Measurements from ENCODE around the gene CX3CL1.
"Not testable (repeated sequence)": the region's sequence is repeated elsewhere in the genome, so short reads cannot be mapped to it uniquely, and the experiment has no call there.

CX3CL1 gene

GRCh38 chr16:57372372-57373116 lies at the start of gene CX3CL1:
CX3CL1 (plus strand) TSS chr16:57372490; CDS start chr16:57372569, 79 bp downstream.
- no peak for DNase-seq (ENCODE audit: low read depth in 2 of 2)

DNA sequence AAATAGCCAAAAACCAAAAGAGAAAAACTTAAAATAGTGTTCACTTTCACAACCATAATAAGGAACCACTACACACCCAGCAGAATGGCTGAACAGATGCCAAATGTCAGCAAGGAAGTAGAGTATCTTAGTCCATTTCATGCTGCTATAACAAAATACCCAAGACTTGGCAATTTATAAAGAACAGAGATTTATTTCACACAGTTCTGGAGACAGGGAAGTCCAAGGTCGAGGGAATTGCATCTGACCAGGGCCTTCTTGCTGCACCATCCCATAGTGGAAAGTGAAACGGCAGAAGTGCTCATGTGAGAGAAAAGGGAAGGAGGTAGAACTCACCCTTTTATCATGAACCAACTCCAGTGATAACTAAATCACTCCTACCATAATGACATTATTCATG lies 47.5 kb upstream of the CX3CL1 start:
- no peak for DNase-seq (ENCODE audit: low read depth in 2 of 2)

GRCh38 chr16:57325458-57325857 lies 46.8 kb upstream of the CX3CL1 start:
- no peak for DNase-seq (ENCODE audit: low read depth in 2 of 2)

DNA sequence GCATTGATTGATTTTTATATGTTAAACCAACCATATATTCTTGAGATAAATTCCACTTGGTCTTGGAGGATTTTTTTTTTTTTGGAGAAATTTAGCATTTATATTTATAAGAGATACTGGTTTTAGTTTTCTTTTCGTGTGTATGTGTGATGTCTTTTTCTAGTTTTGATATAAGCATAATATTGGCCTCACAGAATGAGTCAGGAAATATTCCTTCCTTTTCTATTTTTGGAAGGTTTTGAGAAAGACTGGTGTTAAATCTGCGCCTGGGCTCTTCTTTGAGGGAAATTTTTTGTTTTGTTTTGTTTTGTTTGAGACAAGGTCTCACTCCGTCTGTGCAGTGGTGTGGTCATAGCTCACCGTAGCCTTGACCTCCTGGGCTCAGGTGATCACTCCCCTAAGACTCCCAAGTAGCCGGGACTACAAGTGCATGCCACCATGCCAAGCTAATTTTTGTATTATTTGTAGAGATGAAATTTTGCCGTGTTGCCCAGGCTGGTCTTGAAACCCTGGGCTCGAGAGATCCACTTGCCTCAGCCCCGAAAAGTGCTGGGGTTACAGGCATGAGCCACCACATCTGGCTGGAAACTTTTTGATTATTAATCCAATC lies 42.5 kb upstream of the CX3CL1 start:
- DNase-seq (ENCODE audit: low read depth in 2 of 2) = no peak

GRCh38 chr16:57331355-57331754 lies 40.9 kb upstream of the CX3CL1 start:
- no peak for DNase-seq (ENCODE audit: low read depth in 2 of 2)

DNA sequence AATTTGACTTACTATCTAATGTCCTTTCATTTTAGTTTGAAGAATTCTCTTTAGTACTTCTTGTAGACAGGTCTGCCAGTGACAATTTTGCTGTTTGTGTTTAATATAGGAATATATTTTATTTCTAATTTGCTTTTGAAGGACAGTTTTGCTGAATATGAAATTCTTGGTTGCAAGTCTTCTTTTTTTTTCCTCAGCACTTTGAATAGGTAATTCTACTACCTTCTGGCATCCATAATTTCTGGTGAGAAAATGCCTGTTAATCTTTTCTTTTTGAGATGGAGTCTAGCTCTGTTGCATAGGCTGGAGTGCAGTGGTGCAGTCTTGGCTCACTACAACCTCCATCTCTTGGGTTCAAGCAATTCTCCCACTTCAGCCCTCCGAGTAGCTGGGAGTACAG lies 38.9 kb upstream of the CX3CL1 start:
- no peak for DNase-seq (ENCODE audit: low read depth in 2 of 2)

DNA sequence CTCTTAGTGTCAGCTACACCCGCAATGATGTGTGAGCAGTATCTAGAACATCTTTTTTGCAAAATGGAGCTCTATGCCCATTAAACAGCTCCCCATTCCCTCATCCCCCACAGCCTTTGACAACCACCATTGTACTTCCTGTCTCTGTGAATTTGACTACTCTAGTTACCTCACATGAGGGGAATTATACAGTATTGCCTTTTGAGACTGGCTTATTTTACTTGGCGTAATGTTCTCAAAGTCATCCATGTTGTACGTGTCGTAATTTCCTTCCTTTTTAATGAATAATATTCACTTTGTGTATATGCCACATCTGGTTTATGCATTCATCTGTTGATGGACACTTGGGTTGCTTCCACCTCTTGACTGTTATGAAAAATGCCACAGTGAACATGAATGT lies 36.9 kb upstream of the CX3CL1 start:
- no peak for DNase-seq (ENCODE audit: low read depth in 2 of 2)

GRCh38 chr16:57341062-57341440 lies 31.2 kb upstream of the CX3CL1 start:
- no peak for DNase-seq (ENCODE audit: low read depth in 2 of 2)

DNA sequence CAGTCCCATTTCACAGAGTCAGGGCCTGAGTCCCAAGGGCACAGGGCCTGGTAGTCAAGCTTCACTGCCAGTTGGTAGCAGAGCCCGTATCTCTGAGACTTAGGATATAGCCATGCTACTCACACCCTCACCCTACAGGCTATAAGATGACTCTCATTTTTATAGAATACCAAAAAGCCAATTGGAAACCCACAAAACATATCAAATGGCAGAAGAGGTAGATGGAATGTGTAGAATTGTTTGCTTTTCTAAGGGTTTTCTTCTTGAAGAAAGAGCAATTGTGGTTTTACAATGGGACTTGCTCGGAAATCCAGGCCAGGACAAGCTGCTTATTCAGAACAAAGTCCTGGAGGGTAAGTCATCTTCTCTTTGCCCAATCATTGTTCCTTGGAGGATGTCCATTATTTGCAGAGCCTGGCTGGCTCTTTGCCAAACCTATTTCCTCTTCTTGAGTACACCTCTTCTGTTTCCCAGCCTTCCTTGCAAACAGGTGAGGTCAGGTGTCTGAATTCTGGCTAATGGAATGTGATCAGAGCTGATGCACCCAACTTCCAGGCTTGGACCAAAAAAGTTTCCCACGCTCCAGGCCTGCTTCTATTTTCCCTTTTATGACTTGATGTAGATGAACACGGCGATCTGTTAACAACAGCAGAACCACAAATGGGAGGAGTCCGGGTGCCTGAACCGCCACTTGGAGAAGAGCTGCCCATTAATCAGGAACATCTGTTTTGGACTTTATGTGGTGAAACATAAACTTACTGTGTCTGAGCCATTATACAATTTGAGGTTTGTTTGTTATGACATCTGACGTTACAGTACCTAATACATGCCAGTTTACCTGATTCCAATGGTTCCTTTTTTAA lies 30.6 kb upstream of the CX3CL1 start:
- DNase-seq (ENCODE audit: low read depth in 2 of 2) = no peak

DNA sequence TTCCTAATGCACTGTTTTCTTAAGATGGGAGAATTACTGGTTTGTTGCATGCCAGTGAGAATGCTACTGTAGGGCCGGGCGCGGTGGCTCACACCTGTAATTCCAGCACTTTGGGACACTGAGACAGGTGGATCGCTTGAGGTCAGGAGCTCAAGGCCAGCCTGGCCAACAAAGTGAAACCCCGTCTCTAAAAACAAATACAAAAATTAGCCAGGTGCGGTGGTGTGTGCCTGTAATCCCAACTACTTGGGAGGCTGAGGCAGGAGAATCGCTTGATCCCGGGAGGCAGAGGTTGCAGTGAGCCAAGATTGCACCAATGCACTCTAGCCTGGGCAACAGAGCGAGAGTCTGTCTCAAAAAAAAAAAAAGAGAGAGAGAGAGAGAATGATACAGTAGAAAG lies 29.7 kb upstream of the CX3CL1 start:
- not testable (repeated sequence) for DNase-seq (ENCODE audit: low read depth in 2 of 2)

- DNase-seq (ENCODE audit: low read depth in 2 of 2) = no peak
These were observed 29.1 kb upstream of the CX3CL1 start for GRCh38 chr16:57343221-57343620.

DNA sequence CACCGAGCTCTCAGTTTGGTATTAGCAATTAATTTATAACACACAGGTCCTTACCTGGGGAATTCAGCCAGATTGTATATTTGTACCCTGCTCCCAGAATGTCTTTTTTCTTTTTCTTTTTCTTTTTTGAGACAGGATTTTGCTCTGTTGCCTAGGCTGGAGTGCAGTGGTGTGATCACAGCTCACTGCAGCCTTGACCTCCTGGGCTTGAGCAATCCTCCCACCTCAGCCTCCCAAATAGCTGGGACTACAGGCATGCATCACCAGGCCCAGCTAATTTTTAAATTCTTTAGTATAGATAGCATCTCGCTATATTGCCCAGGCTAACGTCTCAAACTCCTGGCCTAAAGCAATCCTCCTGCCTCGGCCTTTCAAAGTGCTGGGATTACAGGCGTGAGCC lies 28.2 kb upstream of the CX3CL1 start:
- not testable (repeated sequence) for DNase-seq (ENCODE audit: low read depth in 2 of 2)

- DNase-seq (ENCODE audit: low read depth in 2 of 2) = no peak
These were observed 27.3 kb upstream of the CX3CL1 start for GRCh38 chr16:57345021-57345420.

- no peak for DNase-seq (ENCODE audit: low read depth in 2 of 2)
These were observed 26.6 kb upstream of the CX3CL1 start for GRCh38 chr16:57345666-57346204.

DNA sequence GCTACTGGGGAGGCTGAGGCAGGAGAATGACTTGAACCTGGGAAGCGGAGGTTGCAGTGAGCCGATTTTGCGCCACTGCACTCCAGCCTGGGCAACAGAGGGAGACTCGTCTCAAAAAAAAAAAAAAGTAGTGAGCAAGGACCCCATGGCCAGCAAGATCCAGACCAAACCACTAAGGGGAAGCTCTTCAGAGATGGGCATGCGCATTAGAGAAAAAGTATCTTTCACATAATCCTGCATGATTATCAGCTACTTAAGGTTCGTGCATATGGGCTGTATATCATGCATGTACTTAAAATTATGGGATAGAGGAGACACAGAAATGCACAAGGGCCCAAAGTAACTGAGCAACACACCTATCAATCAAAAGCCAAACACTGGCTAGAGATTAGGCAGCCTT lies 24.4 kb upstream of the CX3CL1 start:
- no peak for DNase-seq (ENCODE audit: low read depth in 2 of 2)

GRCh38 chr16:57348327-57348726 lies 24.0 kb upstream of the CX3CL1 start:
- DNase-seq (ENCODE audit: low read depth in 2 of 2) = no peak

GRCh38 chr16:57349212-57350031 lies 22.9 kb upstream of the CX3CL1 start:
- DNase-seq (ENCODE audit: low read depth in 2 of 2) = no peak

DNA sequence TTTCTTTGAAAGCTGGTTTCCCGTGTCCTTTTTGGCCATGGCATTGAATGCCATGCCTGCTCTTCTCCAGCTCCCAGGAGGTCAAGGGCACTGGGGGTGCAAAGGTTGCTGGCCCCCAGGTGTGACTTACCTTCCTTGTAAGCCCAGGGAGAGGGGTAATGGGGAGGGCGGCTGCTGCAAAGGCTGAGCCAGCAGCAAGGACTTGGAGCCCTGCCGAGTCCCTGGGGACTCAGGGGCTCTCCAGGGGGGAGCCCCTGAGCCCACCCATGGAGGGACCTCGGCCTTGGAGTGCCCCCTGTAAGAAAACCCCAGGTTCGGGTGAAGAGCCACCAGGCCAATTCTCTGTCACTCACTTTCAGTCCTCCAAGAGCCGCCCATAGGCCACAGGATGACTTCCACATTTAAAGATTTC lies 19.6 kb upstream of the CX3CL1 start:
- DNase-seq (ENCODE audit: low read depth in 2 of 2) = no peak

DNA sequence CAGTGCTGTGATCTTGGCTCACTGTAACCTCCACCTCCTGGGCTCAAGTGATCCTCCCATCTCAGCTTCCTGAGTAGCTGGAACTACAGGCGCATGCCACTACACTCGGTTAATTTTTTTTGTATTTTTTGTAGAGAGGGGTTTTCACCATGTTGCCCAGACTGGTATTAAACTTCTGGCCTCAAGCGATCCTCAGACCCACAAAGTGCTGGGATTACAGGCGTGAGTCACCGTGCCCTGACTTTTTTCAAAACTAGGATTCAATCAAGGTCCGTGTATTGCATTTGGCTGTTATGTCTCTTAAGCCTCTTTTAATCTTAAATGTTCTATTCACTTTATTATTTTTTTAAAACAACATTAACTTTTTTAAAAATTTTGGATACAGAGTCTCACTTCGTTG lies 18.0 kb upstream of the CX3CL1 start:
- no peak for DNase-seq (ENCODE audit: low read depth in 2 of 2)

- no peak for DNase-seq (ENCODE audit: low read depth in 2 of 2)
These were observed 16.3 kb upstream of the CX3CL1 start for GRCh38 chr16:57355898-57356414.

GRCh38 chr16:57356547-57356946 lies 15.7 kb upstream of the CX3CL1 start:
- DNase-seq (ENCODE audit: low read depth in 2 of 2) = no peak

All from stimulated activated CD4-positive, alpha-beta T cell treated with anti-CD3 and anti-CD28 coated beads, Interleukin-1b, Interleukin-23, amount 100 ng/mL, for 4 hours (primary cell).